Stimulated activated CD8-positive, alpha-beta memory T cell treated with anti-CD3 and anti-CD28 coated beads, Interleukin-7, amount 100 ng/mL, for 4 hours (primary cell): ENCODE data around the gene TBK1.

ENCODE experiments used
- DNase-seq, 2 donors: peaks; one replicate each; pipeline ENCODE4 v3.0.0-alpha.2; 2020; ENCODE audit warnings: low read depth in 2 of 2

The TBK1 gene

DNA sequence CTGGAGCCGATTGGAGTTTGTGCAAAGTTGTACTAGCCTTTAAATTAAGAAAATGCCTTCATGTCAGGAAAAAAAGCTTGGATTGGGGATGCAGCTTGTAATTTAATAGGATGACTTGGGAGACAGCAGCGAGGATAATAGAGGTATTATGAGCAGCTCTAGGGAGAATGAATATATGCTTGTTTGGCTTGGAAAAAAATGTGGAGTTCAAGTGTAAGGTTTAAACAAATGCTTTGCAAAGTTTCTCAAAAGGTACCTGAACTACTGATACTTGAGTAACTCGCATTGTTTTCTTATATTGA is 93.1 kb downstream of the TBK1 start:
- no peak for DNase-seq

- DNase-seq, result no peak
Measured at GRCh38 chr12:64549108-64549507, 97.2 kb downstream of the TBK1 start.

GRCh38 chr12:64550755-64551154 is 98.8 kb downstream of the TBK1 start:
- DNase-seq, result no peak

DNA sequence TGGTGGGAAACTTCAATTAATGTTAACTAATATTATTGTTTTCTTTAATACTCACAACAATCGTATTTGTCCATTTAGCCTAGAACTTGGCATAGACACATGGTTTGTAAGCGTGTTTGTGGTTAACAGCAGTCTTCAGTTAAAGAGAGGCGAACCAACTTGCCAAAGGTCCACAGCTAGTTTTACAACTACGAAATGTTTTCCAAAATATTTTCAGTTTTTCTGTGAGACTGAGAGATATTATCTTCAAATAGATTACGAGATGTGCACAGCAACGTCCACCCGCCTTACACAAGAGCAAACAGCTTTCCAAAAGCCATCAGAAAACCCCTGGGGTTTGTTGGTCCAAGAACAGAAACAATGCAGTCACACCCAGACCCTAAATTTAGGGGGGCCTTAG is 99.8 kb downstream of the TBK1 start:
- DNase-seq, result no peak
